K562 (cell line): Measurements from ENCODE around the gene CORO6. TPM values are rescaled to one million over a fixed set of nuclear protein-coding genes. Genes with fewer than 3 reads are reported as not detected.

Experiments
- ATAC-seq: fragments of 200-7000 bp; cut with Tn5 transposase; 3 replicates; pipeline ENCODE4 v1.9.1; 2020; ENCODE audit warnings: moderate library complexity
- BruUV-seq: library from RNA; stranded (reverse); fragments of 400-500 nt; replicated peaks from 2 replicates; lab custom pipeline; 2021; lab: Mats Ljungman, UMichigan
- CTCF ChIA-PET: fragments of 300-600 bp; formaldehyde crosslinking; extraction: SDS; loops from one replicate; lab custom pipeline; 2021; ENCODE audit warnings: low intra/inter-chr PET ratio; lab: Yijun Ruan, JAX
- POLR2A ChIA-PET: fragments of 300-600, 350-650 bp; sonication (Branson Sonifier 250); formaldehyde crosslinking; extraction: SDS; loops from one replicate; lab custom pipeline; 2021; ENCODE audit warnings: antibody characterized with exemption, inconsistent platforms; lab: Yijun Ruan, JAX
- DNase-seq, 4 experiments: peaks; one replicate each; pipeline versions ENCODE4 v3.0.0 to v3.0.0-alpha.2; 2011 to 2018; ENCODE audit warnings: low spot score in 3 of 4, mixed read lengths in 3 of 4; ENCODE audit errors: extremely low read depth in 1 of 4
- FAIRE-seq: peaks from 2 replicates; lab custom pipeline; 2011; peaks lifted over from hg19 to GRCh38; lab: Jason Lieb, UNC
- H2AFZ ChIP-seq: 2 replicates; pipeline ENCODE4 v1.6.0; 2011; ENCODE audit warnings: low read depth, low read length, control low read depth, inconsistent platforms
- H3K27ac ChIP-seq: fragments of 200-600 bp; 3 replicates; pipeline ENCODE4 v1.8.0; 2011; ENCODE audit warnings: low read depth, mild to moderate bottlenecking, control low read depth, inconsistent platforms, low read length, moderate library complexity, mixed read lengths; ENCODE audit errors: extremely low read depth
- H3K27me3 ChIP-seq, 2 experiments: fragments of 300-600 bp in 1 of 2; 2 replicates in 1 of 2; 3 replicates in 1 of 2; pipeline versions ENCODE4 v1.6.0 to v1.8.0; 2011; ENCODE audit warnings: inconsistent platforms in 2 of 2, low read length in 2 of 2, mild to moderate bottlenecking in 1 of 2, mixed read lengths in 1 of 2, moderate library complexity in 1 of 2; ENCODE audit not compliant: control insufficient read depth in 2 of 2, insufficient read depth in 2 of 2
- H3K36me3 ChIP-seq: fragments of 300-600 bp; 3 replicates; pipeline ENCODE4 v1.8.0; 2011; ENCODE audit warnings: mild to moderate bottlenecking, low read length, inconsistent platforms; ENCODE audit not compliant: control insufficient read depth, insufficient read depth
- H3K4me1 ChIP-seq, 2 experiments: fragments of 200-600 bp in 1 of 2; replicated peaks in 1 of 2; 2 replicates in 1 of 2; 3 replicates in 1 of 2; pipeline versions ENCODE4 v1.5.1 to v1.8.0; 2011; ENCODE audit warnings: inconsistent platforms in 2 of 2, low read length in 2 of 2, mild to moderate bottlenecking in 1 of 2, mixed read lengths in 1 of 2, moderate library complexity in 1 of 2; ENCODE audit not compliant: control insufficient read depth in 2 of 2, insufficient read depth in 2 of 2
- H3K4me2 ChIP-seq: 2 replicates; pipeline ENCODE4 v1.6.1; 2011; ENCODE audit warnings: low read length, control low read depth, inconsistent platforms, mixed read lengths; ENCODE audit not compliant: insufficient read depth
- H3K4me3 ChIP-seq: fragments of 200-600 bp; sonication (generic), shearing (Covaris generic); 2 replicates; pipeline ENCODE4 v1.5.1; 2016; ENCODE audit warnings: control low read depth, inconsistent platforms
- H3K79me2 ChIP-seq: fragments of 200-600 bp; 3 replicates; pipeline ENCODE4 v1.8.0; 2011; ENCODE audit warnings: low read length, inconsistent platforms; ENCODE audit not compliant: control insufficient read depth, insufficient read depth
- H3K9ac ChIP-seq, 2 experiments: 2 replicates each; pipeline versions ENCODE4 v1.6.0 to v1.6.1; 2011; ENCODE audit warnings: low read depth in 2 of 2, low read length in 2 of 2, control low read depth in 1 of 2, inconsistent platforms in 1 of 2, mild to moderate bottlenecking in 1 of 2, mixed read lengths in 1 of 2; ENCODE audit not compliant: insufficient read depth in 1 of 2
- H3K9me1 ChIP-seq: one replicate; pipeline ENCODE4 v1.6.0; 2011; ENCODE audit warnings: inconsistent platforms, mild to moderate bottlenecking, low read length, moderate library complexity; ENCODE audit not compliant: control insufficient read depth, insufficient read depth
- H3K9me3 ChIP-seq: replicated peaks from 2 replicates; pipeline ENCODE4 v1.5.1; 2011; ENCODE audit warnings: low read depth, low read length, inconsistent platforms; ENCODE audit not compliant: control insufficient read depth, insufficient read depth
- H4K20me1 ChIP-seq: replicated peaks from 2 replicates; pipeline ENCODE4 v1.6.1; 2011; ENCODE audit warnings: low read length, inconsistent platforms, mixed read lengths; ENCODE audit not compliant: control insufficient read depth, insufficient read depth
- EGR1 ChIP-seq: fragments of 450-650 bp; conservative IDR thresholded peaks from 2 replicates; pipeline ENCODE4 v1.6.1; 2017; ENCODE audit warnings: mild to moderate bottlenecking
- GATAD2A ChIP-seq: fragments of 450-650 bp; IDR thresholded peaks from 2 replicates; pipeline ENCODE4 v1.6.1; 2017
- HNRNPH1 ChIP-seq: fragments of 200-400 bp; formaldehyde crosslinking; optimal IDR thresholded peaks from 2 replicates; pipeline ENCODE3; 2017; ENCODE audit warnings: low read depth, mild to moderate bottlenecking, low read length, moderate library complexity
- HOXB6 ChIP-seq: fragments of 250-450 bp; sonication (Bioruptor Pico); IDR thresholded peaks from 2 replicates; pipeline ENCODE4 v1.5.1; 2022; ENCODE audit warnings: mild to moderate bottlenecking, borderline replicate concordance
- NBN ChIP-seq: fragments of 450-650 bp; IDR thresholded peaks from 2 replicates; pipeline ENCODE4 v1.6.1; 2016; ENCODE audit warnings: low read depth, mild to moderate bottlenecking
- NFATC3 ChIP-seq: fragments of 450-650 bp; IDR thresholded peaks from 2 replicates; pipeline ENCODE4 v1.6.1; 2017; ENCODE audit warnings: mild to moderate bottlenecking
- SRSF7 ChIP-seq: fragments of 200-400 bp; formaldehyde crosslinking; optimal IDR thresholded peaks from 2 replicates; pipeline ENCODE3; 2017; ENCODE audit warnings: mild to moderate bottlenecking, low read depth, low read length
- TBP ChIP-seq: optimal IDR thresholded peaks from 2 replicates; pipeline ENCODE3; 2011; ENCODE audit warnings: low read depth, low read length, improper control_type of control experiment
- ZBTB17 ChIP-seq: fragments of 450-650 bp; formaldehyde crosslinking; IDR thresholded peaks from 2 replicates; pipeline ENCODE4 v1.4.0; 2020; ENCODE audit warnings: mild to moderate bottlenecking
- ZNF282 ChIP-seq: sonication (generic); formaldehyde crosslinking; IDR thresholded peaks from 2 replicates; pipeline ENCODE4 v1.8.1; 2023; ENCODE audit warnings: missing genetic modification reagents
- ZNF57 ChIP-seq: fragments of 450-650 bp; formaldehyde crosslinking; IDR thresholded peaks from 2 replicates; pipeline ENCODE4 v1.4.0; 2020; ENCODE audit warnings: mild to moderate bottlenecking, moderate library complexity
- WGBS: fragments of 100-300 bp; shearing (Covaris generic); methylation state at CpG from one replicate; pipeline ENCODE4 v1.1.6; 2016; ENCODE audit warnings: low coverage, mixed read lengths; ENCODE audit not compliant: insufficient coverage; ENCODE audit errors: missing lambda C conversion rate; 5-methylcytosine and 5-hydroxymethylcytosine counted together
- in situ Hi-C: fragments of 300-500 bp; cut with MboI; formaldehyde crosslinking; loops from 4 replicates; pipeline ENCODE4 v1.15.0; 2018; ENCODE audit warnings: inconsistent platforms, mixed read lengths
- intact Hi-C: fragments of 100-400 bp; cut with micrococcal nuclease; formaldehyde crosslinking; loops from 2 replicates; pipeline ENCODE4 v1.14.2; 2022
- polyA plus RNA-seq, 8 experiments: library from polyadenylated mRNA; depleted of rRNA in 4 of 8; stranded (reverse) in 5 of 8; unstranded in 3 of 8; fragments of >200 nt; fragmentation: Nextera tagmentation in 2 of 8; fragmentation: Illumina TruSeq in 1 of 8; extraction: Ambion mirVana in 2 of 8; extraction: Trizol in 1 of 8; gene quantifications; 2 replicates each; pipeline versions ENCODE4 v1.2.1 to v1.2.3, GENCODE V29; 2011 to 2014; ENCODE audit warnings: inconsistent platforms in 1 of 8, missing spikeins in 1 of 8
- total RNA-seq, 7 experiments: library from RNA; depleted of rRNA in 6 of 7; stranded (reverse); fragments of >200 nt in 6 of 7; fragmentation: Illumina TruSeq in 2 of 7; extraction: Trizol in 2 of 7; gene quantifications; 2 replicates each; pipeline versions ENCODE4 v1.2.1 to v1.2.3, GENCODE V29; 2011 to 2021; ENCODE audit warnings: low replicate concordance in 1 of 7
- TF ChIP-seq, protein P1 (sequence below): fragments of 450-650 bp; IDR thresholded peaks from 2 replicates; pipeline ENCODE4 v1.6.1; 2016
- TF ChIP-seq, protein P2 (sequence below): fragments of 250-450 bp; sonication (Bioruptor Pico); IDR thresholded peaks from 2 replicates; pipeline ENCODE4 v1.8.0; 2022; ENCODE audit warnings: inconsistent platforms, mild to moderate bottlenecking, moderate library complexity, borderline replicate concordance
- TF ChIP-seq, protein P3 (sequence below): sonication (generic); formaldehyde crosslinking; IDR thresholded peaks from 2 replicates; pipeline ENCODE4 v1.8.1; 2023; ENCODE audit warnings: mild to moderate bottlenecking, missing genetic modification reagents, moderate library complexity
- TF ChIP-seq, protein P4 (sequence below): fragments of 450-650 bp; IDR thresholded peaks from 2 replicates; pipeline ENCODE4 v1.6.1; 2018; ENCODE audit not compliant: partially characterized antibody

CORO6 gene
- total and polyA plus RNA-seq, 9 of the 15 experiments (the other 6 are each of a cell fraction or from before 2014, with no cell fraction given), result 0.04 to 11.9 (median 2.4) TPM

DNA sequence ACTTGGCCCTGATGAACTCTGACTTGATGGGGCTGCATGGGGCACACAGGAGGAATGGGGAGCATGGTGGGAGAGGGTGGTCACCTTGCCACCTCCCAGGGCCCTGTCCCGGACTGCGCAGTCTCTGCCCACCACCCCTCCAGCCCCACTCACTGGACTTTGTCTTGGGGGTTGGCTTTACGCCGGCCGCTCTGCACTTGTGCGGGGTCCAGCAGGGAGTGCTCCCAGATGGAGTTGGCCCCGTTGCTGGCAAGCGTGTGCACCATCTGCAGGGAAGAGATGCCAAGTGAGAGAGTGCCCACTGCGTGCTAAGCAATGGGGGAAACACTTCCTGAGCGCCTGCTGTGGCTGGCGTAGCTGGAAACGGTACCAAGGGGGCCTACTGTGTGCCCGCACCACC is 39.9 kb downstream of the CORO6 start:
- TF ChIP-seq HNRNPH1 (no peak), ZNF282 (CRISPR knock-in tag) (no peak), ZBTB17 (no peak), GATAD2A (no peak), SRSF7 (no peak), EGR1 (no peak), NBN (no peak), NFATC3 (no peak), ZNF57 (CRISPR knock-in tag) (no peak), HOXB6 (CRISPR knock-in tag) (no peak), TBP (no peak)
- TF ChIP-seq, protein P1, sequence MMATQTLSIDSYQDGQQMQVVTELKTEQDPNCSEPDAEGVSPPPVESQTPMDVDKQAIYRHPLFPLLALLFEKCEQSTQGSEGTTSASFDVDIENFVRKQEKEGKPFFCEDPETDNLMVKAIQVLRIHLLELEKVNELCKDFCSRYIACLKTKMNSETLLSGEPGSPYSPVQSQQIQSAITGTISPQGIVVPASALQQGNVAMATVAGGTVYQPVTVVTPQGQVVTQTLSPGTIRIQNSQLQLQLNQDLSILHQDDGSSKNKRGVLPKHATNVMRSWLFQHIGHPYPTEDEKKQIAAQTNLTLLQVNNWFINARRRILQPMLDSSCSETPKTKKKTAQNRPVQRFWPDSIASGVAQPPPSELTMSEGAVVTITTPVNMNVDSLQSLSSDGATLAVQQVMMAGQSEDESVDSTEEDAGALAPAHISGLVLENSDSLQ, result no peak
- TF ChIP-seq, protein P2, sequence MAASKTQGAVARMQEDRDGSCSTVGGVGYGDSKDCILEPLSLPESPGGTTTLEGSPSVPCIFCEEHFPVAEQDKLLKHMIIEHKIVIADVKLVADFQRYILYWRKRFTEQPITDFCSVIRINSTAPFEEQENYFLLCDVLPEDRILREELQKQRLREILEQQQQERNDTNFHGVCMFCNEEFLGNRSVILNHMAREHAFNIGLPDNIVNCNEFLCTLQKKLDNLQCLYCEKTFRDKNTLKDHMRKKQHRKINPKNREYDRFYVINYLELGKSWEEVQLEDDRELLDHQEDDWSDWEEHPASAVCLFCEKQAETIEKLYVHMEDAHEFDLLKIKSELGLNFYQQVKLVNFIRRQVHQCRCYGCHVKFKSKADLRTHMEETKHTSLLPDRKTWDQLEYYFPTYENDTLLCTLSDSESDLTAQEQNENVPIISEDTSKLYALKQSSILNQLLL, result no peak
- TF ChIP-seq, protein P3, sequence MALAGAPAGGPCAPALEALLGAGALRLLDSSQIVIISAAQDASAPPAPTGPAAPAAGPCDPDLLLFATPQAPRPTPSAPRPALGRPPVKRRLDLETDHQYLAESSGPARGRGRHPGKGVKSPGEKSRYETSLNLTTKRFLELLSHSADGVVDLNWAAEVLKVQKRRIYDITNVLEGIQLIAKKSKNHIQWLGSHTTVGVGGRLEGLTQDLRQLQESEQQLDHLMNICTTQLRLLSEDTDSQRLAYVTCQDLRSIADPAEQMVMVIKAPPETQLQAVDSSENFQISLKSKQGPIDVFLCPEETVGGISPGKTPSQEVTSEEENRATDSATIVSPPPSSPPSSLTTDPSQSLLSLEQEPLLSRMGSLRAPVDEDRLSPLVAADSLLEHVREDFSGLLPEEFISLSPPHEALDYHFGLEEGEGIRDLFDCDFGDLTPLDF (CRISPR knock-in tag), result no peak
- TF ChIP-seq, protein P4, sequence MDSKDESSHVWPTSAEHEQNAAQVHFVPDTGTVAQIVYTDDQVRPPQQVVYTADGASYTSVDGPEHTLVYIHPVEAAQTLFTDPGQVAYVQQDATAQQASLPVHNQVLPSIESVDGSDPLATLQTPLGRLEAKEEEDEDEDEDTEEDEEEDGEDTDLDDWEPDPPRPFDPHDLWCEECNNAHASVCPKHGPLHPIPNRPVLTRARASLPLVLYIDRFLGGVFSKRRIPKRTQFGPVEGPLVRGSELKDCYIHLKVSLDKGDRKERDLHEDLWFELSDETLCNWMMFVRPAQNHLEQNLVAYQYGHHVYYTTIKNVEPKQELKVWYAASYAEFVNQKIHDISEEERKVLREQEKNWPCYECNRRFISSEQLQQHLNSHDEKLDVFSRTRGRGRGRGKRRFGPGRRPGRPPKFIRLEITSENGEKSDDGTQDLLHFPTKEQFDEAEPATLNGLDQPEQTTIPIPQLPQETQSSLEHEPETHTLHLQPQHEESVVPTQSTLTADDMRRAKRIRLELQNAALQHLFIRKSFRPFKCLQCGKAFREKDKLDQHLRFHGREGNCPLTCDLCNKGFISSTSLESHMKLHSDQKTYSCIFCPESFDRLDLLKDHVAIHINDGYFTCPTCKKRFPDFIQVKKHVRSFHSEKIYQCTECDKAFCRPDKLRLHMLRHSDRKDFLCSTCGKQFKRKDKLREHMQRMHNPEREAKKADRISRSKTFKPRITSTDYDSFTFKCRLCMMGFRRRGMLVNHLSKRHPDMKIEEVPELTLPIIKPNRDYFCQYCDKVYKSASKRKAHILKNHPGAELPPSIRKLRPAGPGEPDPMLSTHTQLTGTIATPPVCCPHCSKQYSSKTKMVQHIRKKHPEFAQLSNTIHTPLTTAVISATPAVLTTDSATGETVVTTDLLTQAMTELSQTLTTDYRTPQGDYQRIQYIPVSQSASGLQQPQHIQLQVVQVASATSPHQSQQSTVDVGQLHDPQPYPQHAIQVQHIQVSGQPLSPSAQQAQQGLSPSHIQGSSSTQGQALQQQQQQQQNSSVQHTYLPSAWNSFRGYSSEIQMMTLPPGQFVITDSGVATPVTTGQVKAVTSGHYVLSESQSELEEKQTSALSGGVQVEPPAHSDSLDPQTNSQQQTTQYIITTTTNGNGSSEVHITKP, result no peak
- H3K36me3 ChIP-seq, result peaks cover 30% of the 10 kb centered on the region; the same call in 1 of the 3 replicates
- no peak overlapping the region for H3K27ac ChIP-seq
- no peak overlapping the region for H3K4me2 ChIP-seq
- POLR2A ChIA-PET, result no interaction called here
- peaks cover 6 to 42% of the 10 kb centered on the region in 2 experiments; a peak in 4 of 5 replicates for H3K4me1 ChIP-seq
- in situ Hi-C loops, result no loop called here
- H3K9me1 ChIP-seq, result peaks cover 2% of the 10 kb centered on the region
- H3K9ac ChIP-seq, result 0 out of 4 replicates have a peak overlapping the region, but pooled peaks of 1 of the 2 experiments have one; percentile 4
- H3K4me3 ChIP-seq, result no peak overlapping the region
- CTCF ChIA-PET, result no interaction called here
- no peak overlapping the region for H2AFZ ChIP-seq
- H3K9me3 ChIP-seq, result no peaks in the 10 kb centered on the region
- DNase-seq (no peak), ATAC-seq (no peak), FAIRE-seq (no peak)
- H3K27me3 ChIP-seq, result no peaks in the 10 kb centered on the region
- no TSS peak for BruUV-seq
- intact Hi-C loops, result no loop called here
- WGBS, result 89% methylated on average over 11 of the region's 13 CpGs
- peaks cover 12% of the 10 kb centered on the region for H3K79me2 ChIP-seq
- H4K20me1 ChIP-seq, result no peaks in the 10 kb centered on the region; the same call in 1 of the 2 replicates
